ENCODE data around the gene UQCRC2.
A peak's percentile ranks its signal among the peaks of the same experiment; 100 is the strongest.

Gene UQCRC2

GRCh38 chr16:21957714-21958346 lies 4.7 kb downstream of the UQCRC2 start:
- Mint-ChIP-seq H3K36me3 (peaks cover 29% of the 10 kb centered on the region), H3K9me3 (no peaks in the 10 kb centered on the region), H3K27ac (peak overlapping the region; percentile 43), H3K4me3 (no peak overlapping the region), H3K4me1 (peaks cover 15% of the 10 kb centered on the region), H3K27me3 (no peaks in the 10 kb centered on the region)
- no peak for ATAC-seq (ENCODE audit: low read depth)
- no peak for DNase-seq (ENCODE audit: low spot score in 2 of 2)

DNA sequence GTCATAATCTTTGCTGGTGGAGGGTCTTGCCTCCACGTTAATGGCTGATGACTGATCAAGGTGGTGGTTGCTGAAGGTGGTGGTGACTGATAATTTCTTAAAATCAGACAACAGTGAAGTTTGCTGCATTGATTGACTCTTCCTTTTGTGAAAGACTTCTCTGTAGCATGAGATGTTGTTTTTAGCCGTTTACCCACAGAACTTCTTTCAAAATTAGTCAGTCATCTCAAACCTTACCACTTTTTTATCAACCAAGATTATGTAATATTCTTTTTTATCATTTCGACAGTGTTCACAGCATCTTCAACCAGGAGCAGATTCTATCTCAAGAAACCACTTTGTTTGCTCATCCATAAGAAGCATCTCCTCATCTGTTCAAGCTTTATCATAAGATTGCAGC lies 5.9 kb downstream of the UQCRC2 start:
- no peak for ATAC-seq (ENCODE audit: low read depth)
- H3K27ac Mint-ChIP-seq, result peak overlapping the region; percentile 45
- no peak for DNase-seq (ENCODE audit: low spot score in 2 of 2)
- no peaks in the 10 kb centered on the region for H3K9me3 Mint-ChIP-seq
- H3K36me3 Mint-ChIP-seq, result peaks cover 30% of the 10 kb centered on the region
- H3K4me1 Mint-ChIP-seq, result peaks cover 12% of the 10 kb centered on the region
- H3K27me3 Mint-ChIP-seq, result no peaks in the 10 kb centered on the region
- H3K4me3 Mint-ChIP-seq, result no peak overlapping the region

- peaks cover 7% of the 10 kb centered on the region for H3K4me1 Mint-ChIP-seq
- peaks cover 48% of the 10 kb centered on the region for H3K36me3 Mint-ChIP-seq
- H3K4me3 Mint-ChIP-seq, result no peak overlapping the region
- ATAC-seq (ENCODE audit: low read depth), result no peak
- no peak for DNase-seq (ENCODE audit: low spot score in 2 of 2)
- H3K9me3 Mint-ChIP-seq, result no peaks in the 10 kb centered on the region
- H3K27ac Mint-ChIP-seq, result no peak overlapping the region
- no peaks in the 10 kb centered on the region for H3K27me3 Mint-ChIP-seq
Measured at GRCh38 chr16:21962475-21962874, 9.3 kb downstream of the UQCRC2 start.

DNA sequence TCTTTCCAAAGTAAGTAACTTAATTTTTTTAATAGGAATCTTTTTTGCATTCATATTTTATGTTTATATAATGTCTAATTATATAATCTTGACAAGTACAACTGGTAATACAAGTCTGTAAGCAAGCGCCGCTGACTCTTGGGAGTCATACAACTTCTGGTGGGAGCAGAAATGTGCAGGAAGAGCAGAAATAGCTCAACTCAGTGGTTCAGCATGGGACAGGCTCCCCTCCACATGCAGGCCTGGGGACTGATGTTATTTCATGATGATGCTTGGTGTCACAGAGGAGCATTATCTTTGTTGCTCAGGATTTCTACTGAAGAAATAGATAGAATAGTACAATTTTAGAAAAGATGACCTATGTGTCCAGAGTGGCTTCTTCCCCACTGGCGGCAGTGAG lies 10.7 kb downstream of the UQCRC2 start:
- H3K27me3 Mint-ChIP-seq, result no peaks in the 10 kb centered on the region
- no peak for ATAC-seq (ENCODE audit: low read depth)
- H3K9me3 Mint-ChIP-seq, result no peaks in the 10 kb centered on the region
- H3K36me3 Mint-ChIP-seq, result peaks cover 46% of the 10 kb centered on the region
- no peak overlapping the region for H3K4me3 Mint-ChIP-seq
- DNase-seq (ENCODE audit: low spot score in 2 of 2), result no peak
- no peak overlapping the region for H3K27ac Mint-ChIP-seq
- H3K4me1 Mint-ChIP-seq, result peaks cover 3% of the 10 kb centered on the region

DNA sequence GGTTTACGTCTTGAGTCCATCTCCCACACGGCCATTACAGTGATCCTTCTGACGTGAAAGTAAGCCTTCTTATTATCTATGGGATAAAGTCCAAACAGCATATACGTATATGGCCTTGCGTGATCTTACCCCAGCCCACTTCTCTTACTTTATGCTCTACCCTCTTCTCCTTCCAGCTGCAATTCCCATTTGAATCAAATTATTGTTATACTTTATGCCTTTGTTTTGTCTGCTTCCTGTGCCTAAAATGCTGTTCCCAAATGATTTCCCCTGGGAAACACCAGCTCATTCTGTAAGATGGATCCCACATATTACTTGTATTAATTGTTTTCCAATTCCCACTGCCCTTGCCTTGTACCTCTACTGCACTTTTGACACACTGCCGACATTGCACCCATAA lies 11.2 kb downstream of the UQCRC2 start:
- DNase-seq (ENCODE audit: low spot score in 2 of 2), result no peak
- no peaks in the 10 kb centered on the region for H3K9me3 Mint-ChIP-seq
- no peak overlapping the region for H3K4me3 Mint-ChIP-seq
- peaks cover 42% of the 10 kb centered on the region for H3K36me3 Mint-ChIP-seq
- peaks cover under 1% of the 10 kb centered on the region for H3K4me1 Mint-ChIP-seq
- no peak for ATAC-seq (ENCODE audit: low read depth)
- peak overlapping the region; percentile 5 for H3K27ac Mint-ChIP-seq
- no peaks in the 10 kb centered on the region for H3K27me3 Mint-ChIP-seq

GRCh38 chr16:21971856-21972255 lies 18.7 kb downstream of the UQCRC2 start:
- no peak for ATAC-seq (ENCODE audit: low read depth)
- Mint-ChIP-seq H3K27ac (no peak overlapping the region), H3K4me1 (no peaks in the 10 kb centered on the region), H3K36me3 (peaks cover 20% of the 10 kb centered on the region), H3K27me3 (no peaks in the 10 kb centered on the region), H3K4me3 (no peak overlapping the region), H3K9me3 (no peaks in the 10 kb centered on the region)
- no peak for DNase-seq (ENCODE audit: low spot score in 2 of 2)

GRCh38 chr16:21973945-21974344 lies 20.8 kb downstream of the UQCRC2 start:
- H3K27ac Mint-ChIP-seq, result no peak overlapping the region
- H3K4me1 Mint-ChIP-seq, result no peaks in the 10 kb centered on the region
- no peaks in the 10 kb centered on the region for H3K27me3 Mint-ChIP-seq
- DNase-seq (ENCODE audit: low spot score in 2 of 2) (no peak), ATAC-seq (ENCODE audit: low read depth) (no peak)
- H3K36me3 Mint-ChIP-seq, result peaks cover 19% of the 10 kb centered on the region
- H3K9me3 Mint-ChIP-seq, result no peaks in the 10 kb centered on the region
- H3K4me3 Mint-ChIP-seq, result no peak overlapping the region

DNA sequence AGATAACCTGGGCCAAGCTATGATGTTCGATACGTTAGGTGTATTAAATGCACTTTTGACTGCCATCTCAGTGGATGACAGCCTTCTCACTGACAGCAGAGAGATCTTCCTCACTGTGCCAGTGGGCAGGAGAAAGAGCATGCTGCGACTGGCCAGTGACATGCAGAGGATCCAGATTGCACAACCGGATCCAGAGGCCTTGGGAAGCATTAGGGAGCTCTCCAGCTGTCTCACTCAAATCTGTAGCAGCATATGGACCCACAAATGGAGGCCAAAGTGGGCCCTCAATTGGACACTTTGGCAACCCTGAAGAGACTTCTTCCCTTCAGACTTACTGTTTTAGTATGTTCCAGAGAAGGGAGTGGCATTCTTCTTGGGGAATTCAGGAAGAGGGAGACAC lies 26.9 kb downstream of the UQCRC2 start:
- Mint-ChIP-seq H3K36me3 (peaks cover 35% of the 10 kb centered on the region), H3K9me3 (no peaks in the 10 kb centered on the region), H3K4me1 (no peaks in the 10 kb centered on the region), H3K27ac (no peak overlapping the region), H3K4me3 (no peak overlapping the region), H3K27me3 (no peaks in the 10 kb centered on the region)
- DNase-seq (ENCODE audit: low spot score in 2 of 2), result no peak
- ATAC-seq (ENCODE audit: low read depth), result no peak

DNA sequence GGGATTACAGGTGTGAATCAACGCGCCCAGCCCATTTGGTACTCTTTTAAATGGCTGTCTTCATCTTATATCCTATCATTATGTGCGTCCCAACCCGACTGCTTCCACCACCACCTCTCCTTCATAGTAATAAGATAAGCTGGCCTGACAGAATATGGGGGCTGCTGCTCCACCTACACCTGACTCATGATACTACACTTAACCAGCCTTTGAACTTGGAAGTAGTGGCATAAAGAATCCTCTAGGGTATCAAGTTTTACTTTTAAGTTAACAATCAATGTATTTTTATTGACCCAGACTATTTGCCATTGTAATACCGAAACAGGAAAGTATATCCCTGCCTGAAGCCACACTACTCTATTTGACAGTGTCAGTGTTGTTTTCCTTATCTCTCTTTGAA lies 28.9 kb downstream of the UQCRC2 start:
- DNase-seq (ENCODE audit: low spot score in 2 of 2) (no peak), ATAC-seq (ENCODE audit: low read depth) (no peak)
- Mint-ChIP-seq H3K4me3 (no peak overlapping the region), H3K27me3 (no peaks in the 10 kb centered on the region), H3K9me3 (no peaks in the 10 kb centered on the region), H3K4me1 (no peaks in the 10 kb centered on the region), H3K27ac (no peak overlapping the region), H3K36me3 (peaks cover 36% of the 10 kb centered on the region)

- Mint-ChIP-seq H3K27ac (no peak overlapping the region), H3K27me3 (no peaks in the 10 kb centered on the region), H3K9me3 (no peaks in the 10 kb centered on the region), H3K4me3 (no peak overlapping the region), H3K36me3 (peaks cover 33% of the 10 kb centered on the region), H3K4me1 (no peaks in the 10 kb centered on the region)
- ATAC-seq (ENCODE audit: low read depth), result no peak
- no peak for DNase-seq (ENCODE audit: low spot score in 2 of 2)
Measured at GRCh38 chr16:21984062-21984461, 30.9 kb downstream of the UQCRC2 start.

- Mint-ChIP-seq H3K4me3 (no peak overlapping the region), H3K4me1 (no peaks in the 10 kb centered on the region), H3K9me3 (no peaks in the 10 kb centered on the region), H3K27ac (no peak overlapping the region), H3K36me3 (peaks cover 23% of the 10 kb centered on the region), H3K27me3 (no peaks in the 10 kb centered on the region)
- no peak for DNase-seq (ENCODE audit: low spot score in 2 of 2)
- ATAC-seq (ENCODE audit: low read depth), result no peak
Measured at GRCh38 chr16:21985524-21985923, 32.4 kb downstream of the UQCRC2 start.

- DNase-seq (ENCODE audit: low spot score in 2 of 2), result no peak
- H3K27ac Mint-ChIP-seq, result peak overlapping the region; percentile 46
Measured at GRCh38 chr16:21986692-21987246, 33.6 kb downstream of the UQCRC2 start.

DNA sequence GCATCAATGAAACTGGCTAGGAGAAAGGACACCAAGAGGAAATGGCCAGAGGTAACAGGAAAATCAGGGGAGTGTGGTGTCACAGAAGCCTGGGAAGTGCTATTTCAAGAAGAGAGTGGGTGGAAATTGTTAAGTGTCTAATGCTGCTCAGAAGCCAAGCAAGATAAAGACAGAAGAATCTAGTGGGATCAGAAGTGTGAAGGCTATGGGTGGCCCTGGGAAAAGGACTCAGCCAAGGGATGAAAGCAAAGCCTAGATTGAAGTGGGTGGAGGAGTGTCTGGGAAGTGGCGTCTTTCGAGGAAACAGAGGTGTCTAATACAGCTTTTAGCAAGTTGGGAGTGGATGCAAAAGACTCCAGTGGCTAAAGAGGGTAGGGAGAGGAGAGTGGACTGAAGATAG lies 34.3 kb downstream of the UQCRC2 start:
- Mint-ChIP-seq H3K27me3 (no peaks in the 10 kb centered on the region), H3K36me3 (peaks cover 10% of the 10 kb centered on the region), H3K27ac (no peak overlapping the region), H3K4me3 (no peak overlapping the region), H3K4me1 (no peaks in the 10 kb centered on the region), H3K9me3 (no peaks in the 10 kb centered on the region)
- DNase-seq (ENCODE audit: low spot score in 2 of 2) (no peak), ATAC-seq (ENCODE audit: low read depth) (no peak)

More at GRCh38 chr16:21986692-21987246, 33.6 kb downstream of the UQCRC2 start:
- Mint-ChIP-seq H3K9me3 (no peaks in the 10 kb centered on the region), H3K4me1 (no peaks in the 10 kb centered on the region), H3K4me3 (no peak overlapping the region), H3K36me3 (peaks cover 16% of the 10 kb centered on the region), H3K27me3 (no peaks in the 10 kb centered on the region)
- no peak for ATAC-seq (ENCODE audit: low read depth)

- Mint-ChIP-seq H3K27ac (no peak overlapping the region), H3K4me3 (no peak overlapping the region), H3K9me3 (no peaks in the 10 kb centered on the region), H3K36me3 (peaks cover 6% of the 10 kb centered on the region), H3K27me3 (no peaks in the 10 kb centered on the region), H3K4me1 (no peaks in the 10 kb centered on the region)
- no peak for DNase-seq (ENCODE audit: low spot score in 2 of 2)
- no peak for ATAC-seq (ENCODE audit: low read depth)
Measured at GRCh38 chr16:21989133-21989532, 36.0 kb downstream of the UQCRC2 start.

GRCh38 chr16:21989751-21990150 lies 36.6 kb downstream of the UQCRC2 start:
- Mint-ChIP-seq H3K27me3 (no peaks in the 10 kb centered on the region), H3K4me1 (no peaks in the 10 kb centered on the region), H3K36me3 (peaks cover 4% of the 10 kb centered on the region), H3K4me3 (no peak overlapping the region), H3K9me3 (no peaks in the 10 kb centered on the region), H3K27ac (no peak overlapping the region)
- ATAC-seq (ENCODE audit: low read depth), result no peak
- no peak for DNase-seq (ENCODE audit: low spot score in 2 of 2)
